Natural killer cell (primary cell): ENCODE data around the gene PCIF1. TPM values are rescaled to one million over a fixed set of nuclear protein-coding genes. Genes with fewer than 3 reads are reported as not detected.

Experiments
- total RNA-seq, 4 donors: library from RNA; stranded (reverse); fragments of 120-200 nt in 1 of 4; gene quantifications; one replicate each; pipeline versions ENCODE4 v1.2.3 to v1.2.4, GENCODE V29; 2013 to 2022

The PCIF1 gene
- total RNA-seq, 3 donors from 2014 or later (not counting 1 experiment from before 2014, with no cell fraction given): 72.0 to 85.1 (median 73.3) TPM

Other genes with a start within 250 kb of the PCIF1 start
- gene WFDC13, start 232.6 kb upstream of the PCIF1 start, total RNA-seq: not detected
- not detected for gene WFDC10B, start 229.7 kb upstream of the PCIF1 start, total RNA-seq
- not detected for gene SPINT4, start 212.3 kb upstream of the PCIF1 start, total RNA-seq
- not detected for gene WFDC3, start 142.8 kb upstream of the PCIF1 start, total RNA-seq
- gene DNTTIP1, start 142.7 kb upstream of the PCIF1 start, total RNA-seq: 10 to 100 TPM; 11.3 to 15.5 (median 13.9) TPM
- 1 to 10 TPM in 1 of 3 donors, under 1 TPM in 1, not detected in 1; 0.54 to 3.2 TPM for gene UBE2C, start 122.0 kb upstream of the PCIF1 start, total RNA-seq
- 1 to 10 TPM in 1 of 3 donors, under 1 TPM in 1, not detected in 1; 0.93 to 1.5 TPM for gene TNNC2, start 107.4 kb upstream of the PCIF1 start, total RNA-seq
- 1 to 10 TPM in 2 of 3 donors, under 1 TPM in 1; 0.99 to 1.7 (median 1.2) TPM for gene SNX21, start 100.9 kb upstream of the PCIF1 start, total RNA-seq
- 10 to 100 TPM; 30.5 to 35.4 (median 31.7) TPM for gene ACOT8, start 77.3 kb upstream of the PCIF1 start, total RNA-seq
- gene ZSWIM3, start 77.1 kb upstream of the PCIF1 start, total RNA-seq: 1 to 10 TPM; 1.4 to 2.3 (median 1.5) TPM
- gene ZSWIM1, start 53.5 kb upstream of the PCIF1 start, total RNA-seq: 1 to 10 TPM in 1 of 3 donors, under 1 TPM in 2; 0.59 to 2.4 (median 0.89) TPM
- gene SPATA25, start 47.1 kb upstream of the PCIF1 start, total RNA-seq: 1 to 10 TPM in 1 of 3 donors, not detected in 2; 1.2 TPM
- 1 to 10 TPM in 2 of 3 donors, under 1 TPM in 1; 0.89 to 1.4 (median 1.4) TPM for gene NEURL2, start 43.5 kb upstream of the PCIF1 start, total RNA-seq
- gene CTSA, start 43.3 kb upstream of the PCIF1 start, total RNA-seq: 100 to 1,000 TPM in 1 of 3 donors, 10 to 100 TPM in 2; 72.8 to 108 (median 86.8) TPM
- gene PLTP, start 22.5 kb upstream of the PCIF1 start, total RNA-seq: 1 to 10 TPM in 2 of 3 donors, under 1 TPM in 1; 0.63 to 3.5 (median 3.2) TPM
- gene ZNF335, start 37.5 kb downstream of the PCIF1 start, total RNA-seq: 100 to 1,000 TPM; 101 to 119 (median 102) TPM
- gene MMP9, start 74.2 kb downstream of the PCIF1 start, total RNA-seq: 1 to 10 TPM; 2.0 to 2.8 (median 2.8) TPM
- gene SLC12A5, start 94.5 kb downstream of the PCIF1 start, total RNA-seq: under 1 TPM in 1 of 3 donors, not detected in 2; 0.85 TPM
- gene NCOA5, start 155.3 kb downstream of the PCIF1 start, total RNA-seq: 10 to 100 TPM in 2 of 3 donors, 1 to 10 TPM in 1; 8.8 to 18.4 (median 18.0) TPM
- 1 to 10 TPM; 7.1 to 9.1 (median 7.2) TPM for gene CD40, start 183.6 kb downstream of the PCIF1 start, total RNA-seq